Neural cell (in vitro differentiated cells): ENCODE measurements around the gene PRDM12. TPM values are rescaled to one million over a fixed set of nuclear protein-coding genes. Genes with fewer than 3 reads are reported as not detected.

Experiments used
- H2AFZ ChIP-seq: fragments of 200-600, 300-800 bp; sonication (generic), shearing (Covaris generic); 2 replicates; pipeline ENCODE4 v1.6.0; 2014; ENCODE audit warnings: low read depth, mild to moderate bottlenecking, antibody characterized with exemption, low read length, moderate library complexity
- H3F3A ChIP-seq: fragments of 200-600 bp; shearing (Covaris generic); 2 replicates; pipeline ENCODE4 v1.6.1; 2016; ENCODE audit warnings: mild to moderate bottlenecking, moderate library complexity, mixed read lengths, antibody characterized with exemption, low read length; ENCODE audit not compliant: insufficient read depth, poor library complexity, severe bottlenecking
- H3K27ac ChIP-seq: fragments of 200-600, 300-800 bp; sonication (generic), shearing (Covaris generic); 2 replicates; pipeline ENCODE4 v1.5.1; 2014; ENCODE audit warnings: mild to moderate bottlenecking, low read length, moderate library complexity
- H3K27me3 ChIP-seq: fragments of 300-800, 200-600 bp; sonication (generic), shearing (Covaris generic); 2 replicates; pipeline ENCODE4 v1.6.0; 2014; ENCODE audit warnings: mild to moderate bottlenecking, low read depth, low read length, moderate library complexity; ENCODE audit not compliant: insufficient read depth
- H3K36me3 ChIP-seq: fragments of 300-800, 200-600 bp; sonication (generic), shearing (Covaris generic); 2 replicates; pipeline ENCODE4 v1.5.1; 2014; ENCODE audit warnings: mild to moderate bottlenecking, antibody characterized with exemption, low read length, moderate library complexity; ENCODE audit not compliant: insufficient read depth
- H3K4me2 ChIP-seq: fragments of 300-800, 200-600 bp; sonication (generic), shearing (Covaris generic); 2 replicates; pipeline ENCODE4 v1.6.0; 2014; ENCODE audit warnings: mild to moderate bottlenecking, low read length
- H3K4me3 ChIP-seq: fragments of 300-800, 200-600 bp; sonication (generic), shearing (Covaris generic); 2 replicates; pipeline ENCODE4 v1.5.1; 2014; ENCODE audit warnings: mild to moderate bottlenecking, low read length, moderate library complexity
- H3K79me2 ChIP-seq: fragments of 200-600 bp; shearing (Covaris generic); replicated peaks from 2 replicates; pipeline ENCODE4 v1.6.0; 2014; ENCODE audit warnings: mild to moderate bottlenecking, low read length, moderate library complexity; ENCODE audit not compliant: insufficient read depth
- H3K9ac ChIP-seq: fragments of 300-800, 200-600 bp; sonication (generic), shearing (Covaris generic); 2 replicates; pipeline ENCODE4 v1.6.1; 2016; ENCODE audit warnings: mild to moderate bottlenecking, low read length, mixed read lengths
- H3K9me2 ChIP-seq: fragments of 200-600 bp; shearing (Covaris generic); 2 replicates; pipeline ENCODE4 v1.6.1; 2016; ENCODE audit warnings: mild to moderate bottlenecking, low read length, mixed read lengths; ENCODE audit not compliant: insufficient read depth
- H3K9me3 ChIP-seq: fragments of 200-600, 300-800 bp; sonication (generic), shearing (Covaris generic); 2 replicates; pipeline ENCODE4 v1.6.1; 2016; ENCODE audit warnings: mild to moderate bottlenecking, mixed run types, low read length, moderate library complexity, mixed read lengths
- H4K20me1 ChIP-seq: fragments of 200-600 bp; shearing (Covaris generic); 2 replicates; pipeline ENCODE4 v1.6.1; 2016; ENCODE audit warnings: mild to moderate bottlenecking, mixed run types; ENCODE audit not compliant: insufficient read depth
- EP300 ChIP-seq: fragments of 450-650 bp; conservative IDR thresholded peaks from 2 replicates; pipeline ENCODE4 v1.6.1; 2014; ENCODE audit warnings: antibody characterized with exemption, mild to moderate bottlenecking, moderate library complexity; ENCODE audit not compliant: poor library complexity, severe bottlenecking
- EZH2 ChIP-seq: fragments of 200-600, 300-800 bp; shearing (Covaris generic), sonication (generic); IDR thresholded peaks from 2 replicates; pipeline ENCODE4 v1.6.1; 2014; ENCODE audit warnings: antibody characterized with exemption, low read length, borderline replicate concordance, mild to moderate bottlenecking; ENCODE audit not compliant: insufficient read depth, poor library complexity, severe bottlenecking
- POLR2AphosphoS5 ChIP-seq: IDR thresholded peaks from 2 replicates; pipeline ENCODE4 v1.6.1; 2012
- RAD21 ChIP-seq: fragments of 450-650 bp; conservative IDR thresholded peaks from 2 replicates; pipeline ENCODE4 v1.6.1; 2014; ENCODE audit warnings: antibody characterized with exemption, mild to moderate bottlenecking, moderate library complexity
- SMC3 ChIP-seq: fragments of 450-650 bp; conservative IDR thresholded peaks from 2 replicates; pipeline ENCODE4 v1.6.1; 2014; ENCODE audit warnings: antibody characterized with exemption, mild to moderate bottlenecking, moderate library complexity; ENCODE audit not compliant: poor library complexity
- polyA plus RNA-seq: library from polyadenylated mRNA; depleted of rRNA; stranded (reverse); fragments of >200 nt; gene quantifications from 2 replicates; pipeline ENCODE4 v1.2.3, GENCODE V29; 2014
- TF ChIP-seq, protein P1 (sequence below): fragments of 450-650 bp; IDR thresholded peaks from 2 replicates; pipeline ENCODE4 v1.5.1; 2014; ENCODE audit warnings: antibody characterized with exemption, mild to moderate bottlenecking, moderate library complexity; ENCODE audit not compliant: poor library complexity, severe bottlenecking
- TF ChIP-seq, protein P2 (sequence below): IDR thresholded peaks from 2 replicates; pipeline ENCODE4 v1.6.1; 2012; ENCODE audit warnings: borderline replicate concordance

PRDM12 gene
- polyA plus RNA-seq, 1 donor from 2014 or later, result 0.17 TPM

DNA sequence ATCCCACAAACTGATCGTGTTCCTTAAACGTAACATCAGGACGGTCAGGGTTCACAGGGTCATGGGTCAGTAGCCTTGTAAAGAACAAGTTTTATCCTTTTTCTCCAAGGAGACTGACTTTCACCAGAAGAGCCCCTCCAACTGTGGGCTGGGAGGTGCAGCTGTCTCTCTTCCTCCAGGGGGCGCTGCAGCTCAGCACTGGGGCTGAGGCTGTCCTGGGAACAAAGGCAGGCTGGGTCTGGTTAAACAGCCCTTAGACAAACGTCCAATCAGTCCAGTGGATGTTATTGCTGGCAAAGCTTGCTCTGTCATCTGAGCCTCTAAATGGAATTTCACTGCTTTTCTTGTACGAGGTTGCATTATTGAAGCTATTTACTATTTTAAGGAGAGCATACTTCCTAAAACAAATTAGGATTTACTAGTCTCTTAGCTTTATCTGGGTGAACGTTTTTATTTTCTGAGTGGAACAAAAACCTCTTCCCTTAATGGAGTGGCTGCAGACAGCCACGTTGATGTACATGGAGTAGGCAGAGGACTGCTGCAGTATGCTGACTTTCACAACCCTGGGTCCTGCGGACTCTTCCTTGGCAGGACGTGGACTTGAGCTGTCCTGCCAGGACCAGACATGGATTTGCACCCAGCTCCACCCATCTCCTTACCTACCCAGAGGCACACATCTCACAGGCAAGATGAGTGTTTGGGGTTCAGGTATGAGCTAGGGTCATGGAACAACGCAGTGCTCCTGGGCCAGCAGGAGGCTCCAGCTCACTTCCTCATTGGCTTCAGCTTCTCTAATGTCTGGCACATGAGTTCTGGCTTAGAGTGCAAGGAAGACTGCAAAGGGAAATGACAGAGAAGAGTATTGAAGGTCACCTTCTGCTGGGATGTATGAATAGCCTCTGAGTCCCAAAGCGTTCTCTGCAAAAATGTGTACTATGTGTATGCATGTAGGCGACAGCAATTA, 36.9 kb downstream of the PRDM12 start:
- TF ChIP-seq, protein P1, sequence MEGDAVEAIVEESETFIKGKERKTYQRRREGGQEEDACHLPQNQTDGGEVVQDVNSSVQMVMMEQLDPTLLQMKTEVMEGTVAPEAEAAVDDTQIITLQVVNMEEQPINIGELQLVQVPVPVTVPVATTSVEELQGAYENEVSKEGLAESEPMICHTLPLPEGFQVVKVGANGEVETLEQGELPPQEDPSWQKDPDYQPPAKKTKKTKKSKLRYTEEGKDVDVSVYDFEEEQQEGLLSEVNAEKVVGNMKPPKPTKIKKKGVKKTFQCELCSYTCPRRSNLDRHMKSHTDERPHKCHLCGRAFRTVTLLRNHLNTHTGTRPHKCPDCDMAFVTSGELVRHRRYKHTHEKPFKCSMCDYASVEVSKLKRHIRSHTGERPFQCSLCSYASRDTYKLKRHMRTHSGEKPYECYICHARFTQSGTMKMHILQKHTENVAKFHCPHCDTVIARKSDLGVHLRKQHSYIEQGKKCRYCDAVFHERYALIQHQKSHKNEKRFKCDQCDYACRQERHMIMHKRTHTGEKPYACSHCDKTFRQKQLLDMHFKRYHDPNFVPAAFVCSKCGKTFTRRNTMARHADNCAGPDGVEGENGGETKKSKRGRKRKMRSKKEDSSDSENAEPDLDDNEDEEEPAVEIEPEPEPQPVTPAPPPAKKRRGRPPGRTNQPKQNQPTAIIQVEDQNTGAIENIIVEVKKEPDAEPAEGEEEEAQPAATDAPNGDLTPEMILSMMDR, result peak; percentile 77
- no peak for TF ChIP-seq POLR2AphosphoS5
- TF ChIP-seq SMC3, result peak; percentile 66
- TF ChIP-seq RAD21, result peak; percentile 64
- H3K9me3 ChIP-seq, result no peaks in the 10 kb centered on the region
- H3K4me2 ChIP-seq, result no peak overlapping the region
- H3K36me3 ChIP-seq, result peaks cover 7% of the 10 kb centered on the region
- H3F3A ChIP-seq, result no peaks in the 10 kb centered on the region
- H3K27me3 ChIP-seq, result no peaks in the 10 kb centered on the region
- H4K20me1 ChIP-seq, result no peaks in the 10 kb centered on the region
- peaks cover 5% of the 10 kb centered on the region for H3K79me2 ChIP-seq
- no peak overlapping the region for H3K9ac ChIP-seq
- H2AFZ ChIP-seq, result no peak overlapping the region
- H3K9me2 ChIP-seq, result no peaks in the 10 kb centered on the region
- H3K4me3 ChIP-seq, result no peak overlapping the region
- H3K27ac ChIP-seq, result peak overlapping the region; percentile 6

GRCh38 chr9:130703501-130703900, 39.1 kb downstream of the PRDM12 start:
- no peaks in the 10 kb centered on the region for H3K9me2 ChIP-seq
- no peak overlapping the region for H2AFZ ChIP-seq
- TF ChIP-seq, protein P1, result no peak
- TF ChIP-seq POLR2AphosphoS5 (no peak), EZH2 (no peak), EP300 (no peak)
- TF ChIP-seq, protein P2, sequence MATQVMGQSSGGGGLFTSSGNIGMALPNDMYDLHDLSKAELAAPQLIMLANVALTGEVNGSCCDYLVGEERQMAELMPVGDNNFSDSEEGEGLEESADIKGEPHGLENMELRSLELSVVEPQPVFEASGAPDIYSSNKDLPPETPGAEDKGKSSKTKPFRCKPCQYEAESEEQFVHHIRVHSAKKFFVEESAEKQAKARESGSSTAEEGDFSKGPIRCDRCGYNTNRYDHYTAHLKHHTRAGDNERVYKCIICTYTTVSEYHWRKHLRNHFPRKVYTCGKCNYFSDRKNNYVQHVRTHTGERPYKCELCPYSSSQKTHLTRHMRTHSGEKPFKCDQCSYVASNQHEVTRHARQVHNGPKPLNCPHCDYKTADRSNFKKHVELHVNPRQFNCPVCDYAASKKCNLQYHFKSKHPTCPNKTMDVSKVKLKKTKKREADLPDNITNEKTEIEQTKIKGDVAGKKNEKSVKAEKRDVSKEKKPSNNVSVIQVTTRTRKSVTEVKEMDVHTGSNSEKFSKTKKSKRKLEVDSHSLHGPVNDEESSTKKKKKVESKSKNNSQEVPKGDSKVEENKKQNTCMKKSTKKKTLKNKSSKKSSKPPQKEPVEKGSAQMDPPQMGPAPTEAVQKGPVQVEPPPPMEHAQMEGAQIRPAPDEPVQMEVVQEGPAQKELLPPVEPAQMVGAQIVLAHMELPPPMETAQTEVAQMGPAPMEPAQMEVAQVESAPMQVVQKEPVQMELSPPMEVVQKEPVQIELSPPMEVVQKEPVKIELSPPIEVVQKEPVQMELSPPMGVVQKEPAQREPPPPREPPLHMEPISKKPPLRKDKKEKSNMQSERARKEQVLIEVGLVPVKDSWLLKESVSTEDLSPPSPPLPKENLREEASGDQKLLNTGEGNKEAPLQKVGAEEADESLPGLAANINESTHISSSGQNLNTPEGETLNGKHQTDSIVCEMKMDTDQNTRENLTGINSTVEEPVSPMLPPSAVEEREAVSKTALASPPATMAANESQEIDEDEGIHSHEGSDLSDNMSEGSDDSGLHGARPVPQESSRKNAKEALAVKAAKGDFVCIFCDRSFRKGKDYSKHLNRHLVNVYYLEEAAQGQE, result no peak
- H3K27me3 ChIP-seq, result no peaks in the 10 kb centered on the region
- no peaks in the 10 kb centered on the region for H3K79me2 ChIP-seq
- H3F3A ChIP-seq, result no peaks in the 10 kb centered on the region
- H3K9me3 ChIP-seq, result no peaks in the 10 kb centered on the region
- H3K4me3 ChIP-seq, result no peak overlapping the region
- H4K20me1 ChIP-seq, result no peaks in the 10 kb centered on the region
- no peak overlapping the region for H3K4me2 ChIP-seq
- no peak overlapping the region for H3K27ac ChIP-seq
- H3K36me3 ChIP-seq, result peaks cover 7% of the 10 kb centered on the region
- H3K9ac ChIP-seq, result no peak overlapping the region
